Stomach (tissue), 9 donors: ENCODE measurements around the gene FIBP. TPM values are rescaled to one million over a fixed set of nuclear protein-coding genes. Genes with fewer than 3 reads are reported as not detected.

Experiments used
- DNase-seq, 2 donors: peaks; one replicate each; pipeline versions ENCODE4 v3.0.0 to v3.0.0-alpha.2; 2013 to 2019
- H3K27ac ChIP-seq, 5 donors: fragments of 200-600 bp in 4 of 5; sonication (generic) in 4 of 5; one replicate each; pipeline ENCODE4 v1.5.1; 2013 to 2019; ENCODE audit warnings: mild to moderate bottlenecking in 1 of 5, moderate library complexity in 1 of 5
- H3K27me3 ChIP-seq, 3 donors: fragments of 200-600 bp; sonication (generic); one replicate each; pipeline ENCODE4 v1.5.1; 2017 to 2019; ENCODE audit warnings: mixed run types in 1 of 3
- H3K36me3 ChIP-seq, 4 donors: fragments of 200-600 bp; sonication (generic); 1 replicate in 3 of 4; 2 replicates in 1 of 4; pipeline ENCODE4 v1.5.1; 2016 to 2019
- H3K4me1 ChIP-seq, 4 donors: fragments of 200-600 bp; sonication (generic); one replicate each; pipeline ENCODE4 v1.5.1; 2016 to 2019
- H3K4me3 ChIP-seq, 4 donors: fragments of 200-600 bp; sonication (generic) in 3 of 4; one replicate each; pipeline ENCODE4 v1.5.1; 2016 to 2019; ENCODE audit warnings: mild to moderate bottlenecking in 1 of 4
- H3K9me3 ChIP-seq, 4 donors: fragments of 200-600 bp; sonication (generic); one replicate each; pipeline ENCODE4 v1.5.1; 2016 to 2019
- EP300 ChIP-seq: sonication (generic); formaldehyde crosslinking; IDR thresholded peaks from one replicate; pipeline ENCODE4 v1.6.1; 2017; ENCODE audit warnings: antibody characterized with exemption
- POLR2A ChIP-seq, 4 donors: fragments of 450-650 bp; IDR thresholded peaks; one replicate each; pipeline ENCODE4 v1.6.1; 2016; ENCODE audit warnings: antibody characterized with exemption in 4 of 4, control low read depth in 2 of 4, mild to moderate bottlenecking in 1 of 4, moderate library complexity in 1 of 4
- POLR2AphosphoS5 ChIP-seq, 3 donors: sonication (generic); formaldehyde crosslinking; IDR thresholded peaks; one replicate each; pipeline ENCODE4 v1.6.1; 2016; ENCODE audit warnings: antibody characterized with exemption in 3 of 3
- WGBS, 5 donors: extraction: QIAGEN DNeasy Blood & Tissue Kit in 3 of 5; methylation state at CpG; one replicate each; pipeline versions ENCODE4 v1.1.5 to v1.1.7; 2013 to 2018; 5-methylcytosine and 5-hydroxymethylcytosine counted together
- intact Hi-C: fragments of 100-400 bp; cut with DNase I; formaldehyde crosslinking; loops from one replicate; pipeline ENCODE4 v1.15.1; 2023; ENCODE audit warnings: low total_unique reads
- polyA plus RNA-seq, 3 donors: library from polyadenylated mRNA; stranded (reverse); fragments of 200-250 nt; gene quantifications; one replicate each; pipeline ENCODE4 v1.2.3, GENCODE V29; 2013
- total RNA-seq, 5 donors: library from RNA; depleted of rRNA; stranded (reverse); fragments of >200 nt; gene quantifications; one replicate each; pipeline versions ENCODE4 v1.1.0 to v1.2.3, GENCODE V29; 2014 to 2016
- TF ChIP-seq, protein P1 (sequence below), 7 experiments: fragments of 450-650 bp in 4 of 7; fragments of 200-600 bp in 3 of 7; sonication (generic) in 3 of 7; IDR thresholded peaks; one replicate each; pipeline ENCODE4 v1.5.1; 2016 to 2019; ENCODE audit warnings: antibody characterized with exemption in 7 of 7, control low read depth in 2 of 7, mild to moderate bottlenecking in 1 of 7
- donor health status: healthy with polysubstance abuse.
- donor health status: Bipolar disorder and iron deficiency.
- donor health status: healthy.

FIBP gene
- total and polyA plus RNA-seq, 8 donors: 25.4 to 488 (median 70.2) TPM

DNA sequence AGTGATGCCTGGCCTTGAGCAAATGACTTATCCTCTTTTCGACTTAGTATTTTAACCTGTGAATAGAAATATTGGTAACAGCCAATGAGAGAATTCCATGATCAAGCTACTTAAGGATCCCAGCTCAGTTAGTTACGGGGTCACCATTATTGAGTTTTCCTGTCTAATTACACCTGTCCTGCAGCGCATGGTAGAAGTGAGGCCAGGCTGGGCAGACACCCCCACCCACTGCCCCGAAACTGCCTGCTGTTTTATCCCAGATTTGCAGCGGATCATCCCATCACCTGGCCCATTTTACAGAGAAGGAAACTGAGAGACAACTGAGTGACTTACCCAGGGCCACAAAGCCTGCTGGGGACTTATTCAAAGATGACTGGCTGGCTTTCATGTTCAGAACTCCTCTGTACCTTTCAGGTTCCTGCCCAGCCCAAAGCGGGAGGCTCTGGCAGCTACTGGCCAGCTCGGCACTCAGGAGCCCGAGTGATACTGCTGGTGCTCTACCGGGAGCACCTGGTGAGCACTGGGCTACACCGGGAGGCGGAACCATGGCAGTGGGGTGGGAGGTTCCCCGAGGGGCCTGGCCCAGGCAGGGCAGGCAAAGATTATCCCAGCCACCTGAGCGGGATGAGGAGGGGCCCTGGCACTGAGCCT lies 26.6 kb downstream of the FIBP start:
- peaks cover 43 to 52% (median 50%) of the 10 kb centered on the region in 4 donors for H3K36me3 ChIP-seq
- TF ChIP-seq, protein P1, sequence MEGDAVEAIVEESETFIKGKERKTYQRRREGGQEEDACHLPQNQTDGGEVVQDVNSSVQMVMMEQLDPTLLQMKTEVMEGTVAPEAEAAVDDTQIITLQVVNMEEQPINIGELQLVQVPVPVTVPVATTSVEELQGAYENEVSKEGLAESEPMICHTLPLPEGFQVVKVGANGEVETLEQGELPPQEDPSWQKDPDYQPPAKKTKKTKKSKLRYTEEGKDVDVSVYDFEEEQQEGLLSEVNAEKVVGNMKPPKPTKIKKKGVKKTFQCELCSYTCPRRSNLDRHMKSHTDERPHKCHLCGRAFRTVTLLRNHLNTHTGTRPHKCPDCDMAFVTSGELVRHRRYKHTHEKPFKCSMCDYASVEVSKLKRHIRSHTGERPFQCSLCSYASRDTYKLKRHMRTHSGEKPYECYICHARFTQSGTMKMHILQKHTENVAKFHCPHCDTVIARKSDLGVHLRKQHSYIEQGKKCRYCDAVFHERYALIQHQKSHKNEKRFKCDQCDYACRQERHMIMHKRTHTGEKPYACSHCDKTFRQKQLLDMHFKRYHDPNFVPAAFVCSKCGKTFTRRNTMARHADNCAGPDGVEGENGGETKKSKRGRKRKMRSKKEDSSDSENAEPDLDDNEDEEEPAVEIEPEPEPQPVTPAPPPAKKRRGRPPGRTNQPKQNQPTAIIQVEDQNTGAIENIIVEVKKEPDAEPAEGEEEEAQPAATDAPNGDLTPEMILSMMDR (IDR thresholded peaks at IDR 0.05): no peak
- TF ChIP-seq POLR2A (IDR thresholded peaks at IDR 0.05) (no peak), POLR2AphosphoS5 (IDR thresholded peaks at IDR 0.05) (no peak)
- WGBS, 5 donors: 80 to 87% (median 84%) methylated on average over 5 to 13 of the region's 13 CpGs
- peak overlapping the region; percentile 94 to 99 (median 99) for H3K4me3 ChIP-seq
- no peaks in the 10 kb centered on the region for H3K27me3 ChIP-seq
- peaks cover 13 to 53% (median 42%) of the 10 kb centered on the region in 4 donors for H3K4me1 ChIP-seq
- intact Hi-C loops: no loop called here
- no peaks in the 10 kb centered on the region for H3K9me3 ChIP-seq
- DNase-seq: peak in 1 of 2 donors; percentile 28
- peak overlapping the region in 4 of 5 donors; percentile 92 to 98 (median 97) for H3K27ac ChIP-seq

DNA sequence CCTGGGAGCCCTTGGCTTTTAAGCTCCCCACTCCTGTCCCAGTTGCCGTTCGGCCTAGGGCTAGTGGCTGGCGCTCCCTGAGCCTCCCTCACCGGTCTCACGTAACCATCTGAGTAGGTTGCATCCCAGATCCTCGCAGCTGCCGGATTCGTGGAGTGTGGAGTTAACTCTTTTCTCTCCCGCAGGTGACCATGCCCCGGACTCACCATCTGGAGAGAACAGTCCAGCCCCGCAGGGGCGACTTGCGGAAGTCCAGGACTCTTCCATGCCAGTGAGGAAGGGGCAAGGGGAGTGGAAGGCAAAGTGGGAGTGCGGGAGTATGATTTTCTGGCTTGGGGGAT lies 27.1 kb downstream of the FIBP start:
- no peak for DNase-seq
- Histone ChIP-seq H3K36me3 (peaks cover 44 to 51% (median 47%) of the 10 kb centered on the region in 4 donors), H3K4me3 (peak overlapping the region; percentile 94 to 99 (median 99)), H3K27me3 (no peaks in the 10 kb centered on the region), H3K4me1 (peaks cover 18 to 58% (median 47%) of the 10 kb centered on the region in 4 donors), H3K9me3 (no peaks in the 10 kb centered on the region), H3K27ac (peak overlapping the region; percentile 92 to 98 (median 97))
- WGBS, 5 donors: 6 to 12% (median 10%) methylated on average over 13 to 14 of the region's 14 CpGs
- intact Hi-C loops: no loop called here
- no peak for TF ChIP-seq POLR2AphosphoS5 (IDR thresholded peaks at IDR 0.05)

GRCh38 chr11:65860278-65861164 lies 27.8 kb downstream of the FIBP start, which contains the start of gene MUS81:
TSS of gene MUS81 (plus strand) at chr11:65860433. CDS start at chr11:65860754, 321 bp downstream.
- peak within 1 kb of the TSS; percentile 92 to 98 (median 97) for H3K27ac ChIP-seq
- DNase-seq: peak; percentile 98 to 99
- peak within 1 kb of the TSS; percentile 94 to 99 (median 99) for H3K4me3 ChIP-seq
- intact Hi-C loops: no loop called here
- H3K4me1 ChIP-seq: peaks cover 25 to 64% (median 53%) of the 10 kb centered on the region in 4 donors
- peaks cover 44 to 51% (median 47%) of the 10 kb centered on the region in 4 donors for H3K36me3 ChIP-seq
- 0 to 1% (median 0%) methylated on average over 66 to 78 of the region's 78 CpGs for WGBS, 5 donors
- H3K27me3 ChIP-seq: no peaks in the 10 kb centered on the region
- peak; percentile 74 to 96 (median 80) for TF ChIP-seq POLR2AphosphoS5 (IDR thresholded peaks at IDR 0.05)
- peak in 1 of 4 donors; percentile 35 for TF ChIP-seq POLR2A (IDR thresholded peaks at IDR 0.05)
- TF ChIP-seq, protein P1 (IDR thresholded peaks at IDR 0.05): peak in 5 of 7 experiments; percentile 66 to 93 (median 79)
- no peak for TF ChIP-seq EP300
- H3K9me3 ChIP-seq: no peaks in the 10 kb centered on the region

DNA sequence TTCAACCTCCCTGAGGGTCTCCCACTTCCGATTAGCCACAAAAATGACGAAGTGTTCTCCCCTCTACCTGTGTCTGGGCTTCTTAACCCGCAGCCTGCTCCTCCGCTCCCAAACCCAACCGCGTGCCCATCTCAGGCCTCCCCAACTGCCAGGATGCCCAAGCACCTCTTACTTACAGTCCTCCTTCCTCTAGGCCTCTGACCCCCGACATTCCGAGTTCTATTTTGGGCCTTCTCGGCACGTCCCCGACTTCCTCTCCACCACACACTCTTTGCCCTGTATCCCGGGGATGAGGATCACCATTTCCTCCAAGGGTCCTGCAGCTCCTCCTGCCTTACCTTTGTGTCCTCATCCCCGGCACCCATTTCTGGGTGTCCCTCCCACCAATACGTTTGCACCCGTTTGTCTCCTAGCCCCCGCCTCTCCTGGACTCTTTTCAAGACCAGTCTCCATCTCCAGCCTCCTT lies 28.4 kb downstream of the FIBP start:
- 3 to 4% (median 4%) methylated on average over 16 of the region's 16 CpGs for WGBS, 5 donors
- Histone ChIP-seq H3K4me3 (peak overlapping the region; percentile 94 to 99 (median 99)), H3K9me3 (no peaks in the 10 kb centered on the region), H3K27ac (peak overlapping the region; percentile 92 to 98 (median 97)), H3K27me3 (no peaks in the 10 kb centered on the region), H3K4me1 (peaks cover 31 to 71% (median 60%) of the 10 kb centered on the region in 4 donors), H3K36me3 (peaks cover 44 to 51% (median 47%) of the 10 kb centered on the region in 4 donors)
- TF ChIP-seq EP300: no peak
- TF ChIP-seq, protein P1 (IDR thresholded peaks at IDR 0.05): no peak
- no peak for TF ChIP-seq POLR2AphosphoS5 (IDR thresholded peaks at IDR 0.05)
- no peak for TF ChIP-seq POLR2A (IDR thresholded peaks at IDR 0.05)
- intact Hi-C loops: no loop called here
- no peak for DNase-seq
